DOHH2 (cell line): Measurements from ENCODE around the gene RER1.

Source experiments
- H3F3A ChIP-seq: fragments of 200-600 bp; sonication (generic), shearing (Covaris generic); 2 replicates; pipeline ENCODE4 v1.6.0; 2016; ENCODE audit warnings: antibody characterized with exemption, mild to moderate bottlenecking; ENCODE audit not compliant: control insufficient read depth, insufficient read depth
- H3K27ac ChIP-seq: fragments of 200-600 bp; sonication (generic); 2 replicates; pipeline ENCODE4 v1.5.1; 2014; ENCODE audit warnings: low read depth, mild to moderate bottlenecking, low read length, moderate library complexity
- H3K27me3 ChIP-seq: fragments of 200-600 bp; sonication (generic); 2 replicates; pipeline ENCODE4 v1.6.1; 2014; ENCODE audit warnings: mild to moderate bottlenecking, low read length, mixed read lengths; ENCODE audit not compliant: control insufficient read depth
- H3K36me3 ChIP-seq: fragments of 200-600 bp; sonication (generic); 2 replicates; pipeline ENCODE4 v1.6.1; 2014; ENCODE audit warnings: mild to moderate bottlenecking, low read length, moderate library complexity, mixed read lengths; ENCODE audit not compliant: control insufficient read depth
- H3K4me1 ChIP-seq: fragments of 200-600 bp; sonication (generic); 2 replicates; pipeline ENCODE4 v1.6.1; 2014; ENCODE audit warnings: mild to moderate bottlenecking, low read length, mixed read lengths; ENCODE audit not compliant: control insufficient read depth
- H3K4me2 ChIP-seq: fragments of 200-600 bp; sonication (generic); 2 replicates; pipeline ENCODE4 v1.6.0; 2014; ENCODE audit warnings: mild to moderate bottlenecking, low read length, moderate library complexity
- H3K4me3 ChIP-seq: fragments of 200-600 bp; sonication (generic); 2 replicates; pipeline ENCODE4 v1.5.1; 2014; ENCODE audit warnings: mild to moderate bottlenecking, low read length, mixed read lengths
- H3K79me2 ChIP-seq: fragments of 200-600 bp; sonication (generic); 2 replicates; pipeline ENCODE4 v1.6.1; 2014; ENCODE audit warnings: mild to moderate bottlenecking, low read length, mixed read lengths; ENCODE audit not compliant: control insufficient read depth
- H3K9me2 ChIP-seq: fragments of 200-600 bp; sonication (generic); replicated peaks from 2 replicates; pipeline ENCODE4 v1.6.1; 2014; ENCODE audit warnings: mild to moderate bottlenecking, low read length, mixed read lengths; ENCODE audit not compliant: control insufficient read depth
- H3K9me3 ChIP-seq: fragments of 200-600 bp; sonication (generic); 2 replicates; pipeline ENCODE4 v1.6.1; 2014; ENCODE audit warnings: antibody characterized with exemption, low read length, mixed read lengths; ENCODE audit not compliant: control insufficient read depth, insufficient read depth
- H4K20me1 ChIP-seq: fragments of 200-600 bp; sonication (generic); 2 replicates; pipeline ENCODE4 v1.6.0; 2014; ENCODE audit warnings: low read depth, mild to moderate bottlenecking, antibody characterized with exemption, low read length, moderate library complexity; ENCODE audit not compliant: control insufficient read depth, insufficient read depth
- CTCF ChIP-seq: fragments of 200-600 bp; sonication (generic); IDR thresholded peaks from one replicate; pipeline ENCODE4 v1.5.1; 2014; ENCODE audit warnings: antibody characterized with exemption, mild to moderate bottlenecking, low read depth, low read length; ENCODE audit not compliant: poor library complexity, severe bottlenecking
- EZH2phosphoT487 ChIP-seq: fragments of 200-600 bp; sonication (generic); IDR thresholded peaks from 2 replicates; pipeline ENCODE4 v1.6.1; 2017; ENCODE audit warnings: borderline replicate concordance, mild to moderate bottlenecking, antibody characterized with exemption, low read length, moderate library complexity, mixed read lengths

The RER1 gene

GRCh38 chr1:2352897-2353550 is 38.6 kb upstream of the RER1 start:
- no peaks in the 10 kb centered on the region for H3K4me1 ChIP-seq
- no peaks in the 10 kb centered on the region for H3K36me3 ChIP-seq
- H3K27me3 ChIP-seq, result no peaks in the 10 kb centered on the region
- no peaks in the 10 kb centered on the region for H4K20me1 ChIP-seq
- no peaks in the 10 kb centered on the region for H3K9me2 ChIP-seq
- TF ChIP-seq EZH2phosphoT487 (no peak), CTCF (no peak)
- no peaks in the 10 kb centered on the region for H3K79me2 ChIP-seq
- H3K9me3 ChIP-seq, result no peaks in the 10 kb centered on the region
- H3K4me2 ChIP-seq, result no peak overlapping the region
- H3K27ac ChIP-seq, result no peak overlapping the region
- H3F3A ChIP-seq, result no peaks in the 10 kb centered on the region; the same call in 1 of the 2 replicates
- no peak overlapping the region for H3K4me3 ChIP-seq

- no peaks in the 10 kb centered on the region for H4K20me1 ChIP-seq
- H3K36me3 ChIP-seq, result no peaks in the 10 kb centered on the region
- no peak overlapping the region for H3K4me2 ChIP-seq
- H3K27ac ChIP-seq, result no peak overlapping the region
- H3K4me1 ChIP-seq, result no peaks in the 10 kb centered on the region
- no peaks in the 10 kb centered on the region for H3K9me3 ChIP-seq
- H3K9me2 ChIP-seq, result no peaks in the 10 kb centered on the region
- H3K79me2 ChIP-seq, result no peaks in the 10 kb centered on the region
- TF ChIP-seq EZH2phosphoT487 (no peak), CTCF (no peak)
- H3F3A ChIP-seq, result no peaks in the 10 kb centered on the region; the same call in 1 of the 2 replicates
- no peaks in the 10 kb centered on the region for H3K27me3 ChIP-seq
- no peak overlapping the region for H3K4me3 ChIP-seq
Observed at GRCh38 chr1:2353551-2354438, 37.8 kb upstream of the RER1 start.

- Histone ChIP-seq H3K9me2 (no peaks in the 10 kb centered on the region), H3K27me3 (no peaks in the 10 kb centered on the region), H4K20me1 (no peaks in the 10 kb centered on the region), H3F3A (no peaks in the 10 kb centered on the region; the same call in 1 of the 2 replicates), H3K27ac (no peak overlapping the region), H3K9me3 (no peaks in the 10 kb centered on the region), H3K4me1 (no peaks in the 10 kb centered on the region), H3K36me3 (no peaks in the 10 kb centered on the region), H3K79me2 (no peaks in the 10 kb centered on the region), H3K4me3 (no peak overlapping the region), H3K4me2 (no peak overlapping the region)
- TF ChIP-seq CTCF, result no peak
- TF ChIP-seq EZH2phosphoT487, result no peak
Observed at GRCh38 chr1:2354511-2355372, 36.9 kb upstream of the RER1 start.
